Stomach (tissue), 9 donors: ENCODE data around the gene SALL1. TPM values are rescaled to one million over a fixed set of nuclear protein-coding genes. Genes with fewer than 3 reads are reported as not detected.
A peak's percentile ranks its signal among the peaks of the same experiment; 100 is the strongest.

Experiments used
- DNase-seq, 2 donors: peaks; one replicate each; pipeline versions ENCODE4 v3.0.0 to v3.0.0-alpha.2; 2013 to 2019
- H3K27ac ChIP-seq, 5 donors: fragments of 200-600 bp in 4 of 5; sonication (generic) in 4 of 5; one replicate each; pipeline ENCODE4 v1.5.1; 2013 to 2019; ENCODE audit warnings: mild to moderate bottlenecking in 1 of 5, moderate library complexity in 1 of 5
- H3K27me3 ChIP-seq, 3 donors: fragments of 200-600 bp; sonication (generic); one replicate each; pipeline ENCODE4 v1.5.1; 2017 to 2019; ENCODE audit warnings: mixed run types in 1 of 3
- H3K36me3 ChIP-seq, 4 donors: fragments of 200-600 bp; sonication (generic); 1 replicate in 3 of 4; 2 replicates in 1 of 4; pipeline ENCODE4 v1.5.1; 2016 to 2019
- H3K4me1 ChIP-seq, 4 donors: fragments of 200-600 bp; sonication (generic); one replicate each; pipeline ENCODE4 v1.5.1; 2016 to 2019
- H3K4me3 ChIP-seq, 4 donors: fragments of 200-600 bp; sonication (generic) in 3 of 4; one replicate each; pipeline ENCODE4 v1.5.1; 2016 to 2019; ENCODE audit warnings: mild to moderate bottlenecking in 1 of 4
- H3K9me3 ChIP-seq, 4 donors: fragments of 200-600 bp; sonication (generic); one replicate each; pipeline ENCODE4 v1.5.1; 2016 to 2019
- EP300 ChIP-seq: sonication (generic); formaldehyde crosslinking; IDR thresholded peaks from one replicate; pipeline ENCODE4 v1.6.1; 2017; ENCODE audit warnings: antibody characterized with exemption
- POLR2A ChIP-seq, 4 donors: fragments of 450-650 bp; IDR thresholded peaks; one replicate each; pipeline ENCODE4 v1.6.1; 2016; ENCODE audit warnings: antibody characterized with exemption in 4 of 4, control low read depth in 2 of 4, mild to moderate bottlenecking in 1 of 4, moderate library complexity in 1 of 4
- POLR2AphosphoS5 ChIP-seq, 3 donors: sonication (generic); formaldehyde crosslinking; IDR thresholded peaks; one replicate each; pipeline ENCODE4 v1.6.1; 2016; ENCODE audit warnings: antibody characterized with exemption in 3 of 3
- WGBS, 5 donors: extraction: QIAGEN DNeasy Blood & Tissue Kit in 3 of 5; methylation state at CpG; one replicate each; pipeline versions ENCODE4 v1.1.5 to v1.1.7; 2013 to 2018; 5-methylcytosine and 5-hydroxymethylcytosine counted together
- intact Hi-C: fragments of 100-400 bp; cut with DNase I; formaldehyde crosslinking; loops from one replicate; pipeline ENCODE4 v1.15.1; 2023; ENCODE audit warnings: low total_unique reads
- polyA plus RNA-seq, 3 donors: library from polyadenylated mRNA; stranded (reverse); fragments of 200-250 nt; gene quantifications; one replicate each; pipeline ENCODE4 v1.2.3, GENCODE V29; 2013
- total RNA-seq, 5 donors: library from RNA; depleted of rRNA; stranded (reverse); fragments of >200 nt; gene quantifications; one replicate each; pipeline versions ENCODE4 v1.1.0 to v1.2.3, GENCODE V29; 2014 to 2016
- TF ChIP-seq, protein P1 (sequence below), 7 experiments: fragments of 450-650 bp in 4 of 7; fragments of 200-600 bp in 3 of 7; sonication (generic) in 3 of 7; IDR thresholded peaks; one replicate each; pipeline ENCODE4 v1.5.1; 2016 to 2019; ENCODE audit warnings: antibody characterized with exemption in 7 of 7, control low read depth in 2 of 7, mild to moderate bottlenecking in 1 of 7
- donor health status: healthy with polysubstance abuse.
- donor health status: Bipolar disorder and iron deficiency.
- donor health status: healthy.

SALL1 gene
- total and polyA plus RNA-seq, 8 donors, result 0.43 to 6.3 (median 0.97) TPM; not detected in 2

DNA sequence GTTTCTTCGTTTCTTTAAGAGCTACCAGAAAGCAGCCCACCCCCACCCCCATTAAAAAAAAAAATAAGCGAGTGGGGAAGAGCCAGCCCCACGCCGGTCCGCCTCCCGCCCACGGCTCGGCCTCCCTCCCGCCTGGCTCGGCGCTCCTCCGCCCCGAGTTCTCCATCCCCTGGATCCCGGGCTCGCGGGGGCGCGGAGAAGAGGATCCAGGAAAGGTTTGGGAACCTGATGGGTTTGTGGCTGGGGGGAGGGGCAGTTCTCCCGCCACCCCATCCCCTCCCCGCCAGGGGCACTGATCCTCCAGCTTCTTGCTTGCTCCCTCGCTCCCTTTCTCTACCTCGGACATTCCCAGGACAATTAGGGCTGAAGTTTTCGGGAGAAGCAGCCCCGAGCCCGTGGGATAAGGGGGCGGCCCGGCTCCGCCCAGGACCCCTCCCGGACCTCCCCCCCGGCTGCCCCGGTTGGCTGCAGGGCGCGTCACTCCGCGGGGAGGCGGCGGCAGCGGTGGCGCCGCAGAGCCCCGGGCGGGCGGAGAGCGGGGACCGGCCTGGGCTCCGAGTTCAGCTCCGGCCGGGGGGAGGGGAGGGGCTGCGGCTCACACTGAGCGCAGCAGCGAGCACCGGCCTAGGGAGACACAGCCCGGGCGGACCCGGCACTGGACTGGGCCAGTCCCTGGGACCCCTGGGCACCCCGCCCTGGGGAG is 1.0 kb upstream of the SALL1 start:
- intact Hi-C loops, result no loop called here
- Histone ChIP-seq H3K4me1 (peaks cover 39 to 72% (median 54%) of the 10 kb centered on the region in 4 donors), H3K36me3 (no peaks in the 10 kb centered on the region), H3K27ac (peak overlapping the region; percentile 64 to 83 (median 73)), H3K4me3 (peak overlapping the region; percentile 32 to 53 (median 46)), H3K9me3 (peaks cover 0 to 19% (median 0%) of the 10 kb centered on the region in 4 donors), H3K27me3 (peaks cover 53 to 98% (median 77%) of the 10 kb centered on the region in 3 donors)
- DNase-seq, result peak; percentile 34 to 81
- TF ChIP-seq, protein P1, sequence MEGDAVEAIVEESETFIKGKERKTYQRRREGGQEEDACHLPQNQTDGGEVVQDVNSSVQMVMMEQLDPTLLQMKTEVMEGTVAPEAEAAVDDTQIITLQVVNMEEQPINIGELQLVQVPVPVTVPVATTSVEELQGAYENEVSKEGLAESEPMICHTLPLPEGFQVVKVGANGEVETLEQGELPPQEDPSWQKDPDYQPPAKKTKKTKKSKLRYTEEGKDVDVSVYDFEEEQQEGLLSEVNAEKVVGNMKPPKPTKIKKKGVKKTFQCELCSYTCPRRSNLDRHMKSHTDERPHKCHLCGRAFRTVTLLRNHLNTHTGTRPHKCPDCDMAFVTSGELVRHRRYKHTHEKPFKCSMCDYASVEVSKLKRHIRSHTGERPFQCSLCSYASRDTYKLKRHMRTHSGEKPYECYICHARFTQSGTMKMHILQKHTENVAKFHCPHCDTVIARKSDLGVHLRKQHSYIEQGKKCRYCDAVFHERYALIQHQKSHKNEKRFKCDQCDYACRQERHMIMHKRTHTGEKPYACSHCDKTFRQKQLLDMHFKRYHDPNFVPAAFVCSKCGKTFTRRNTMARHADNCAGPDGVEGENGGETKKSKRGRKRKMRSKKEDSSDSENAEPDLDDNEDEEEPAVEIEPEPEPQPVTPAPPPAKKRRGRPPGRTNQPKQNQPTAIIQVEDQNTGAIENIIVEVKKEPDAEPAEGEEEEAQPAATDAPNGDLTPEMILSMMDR (IDR thresholded peaks at IDR 0.05), result no peak
- no peak for TF ChIP-seq EP300
- TF ChIP-seq POLR2A (IDR thresholded peaks at IDR 0.05), result no peak
- TF ChIP-seq POLR2AphosphoS5 (IDR thresholded peaks at IDR 0.05), result peak in 1 of 3 donors; percentile 29
- 1 to 7% (median 2%) methylated on average over 22 to 56 of the region's 56 CpGs for WGBS, 5 donors

DNA sequence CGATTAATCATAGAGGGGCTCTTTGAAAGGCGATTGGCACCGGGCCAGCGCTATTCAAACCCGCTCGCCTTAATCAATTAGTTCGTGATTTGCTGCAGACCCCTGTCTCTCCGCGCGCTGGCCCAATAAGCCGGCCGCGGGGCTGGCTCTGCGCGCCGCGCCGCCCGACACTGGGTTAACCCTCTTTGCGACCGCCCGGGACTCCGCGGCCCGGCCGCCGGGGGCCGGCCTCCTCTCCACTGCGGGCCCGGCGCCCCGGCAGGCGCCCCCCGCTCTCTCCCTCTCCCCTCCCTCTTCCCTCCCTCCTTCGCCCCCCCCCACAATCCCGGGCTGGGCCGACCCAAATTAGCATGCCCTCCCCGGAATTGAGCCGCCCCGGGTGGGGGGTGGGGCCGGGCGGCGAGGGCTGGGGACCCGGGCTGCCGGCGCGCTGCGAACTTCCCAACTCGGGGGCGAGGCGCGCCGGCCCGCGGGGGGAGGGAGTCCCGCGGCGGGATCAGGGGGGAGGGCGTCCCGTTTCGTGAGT is 428 bp upstream of the SALL1 start:
- TF ChIP-seq EP300 (no peak), POLR2AphosphoS5 (IDR thresholded peaks at IDR 0.05) (no peak), POLR2A (IDR thresholded peaks at IDR 0.05) (no peak)
- TF ChIP-seq, protein P1 (IDR thresholded peaks at IDR 0.05), result no peak
- intact Hi-C loops, result no loop called here
- WGBS, 5 donors, result 1 to 4% (median 2%) methylated on average over 26 to 61 of the region's 61 CpGs
- Histone ChIP-seq H3K4me3 (peak overlapping the region; percentile 32 to 53 (median 46)), H3K36me3 (no peaks in the 10 kb centered on the region), H3K27ac (peak overlapping the region; percentile 64 to 83 (median 73)), H3K9me3 (peaks cover 0 to 19% (median 0%) of the 10 kb centered on the region in 4 donors), H3K4me1 (peaks cover 39 to 68% (median 54%) of the 10 kb centered on the region in 4 donors), H3K27me3 (peaks cover 53 to 98% (median 75%) of the 10 kb centered on the region in 3 donors)
- peak; percentile 39 to 86 for DNase-seq

DNA sequence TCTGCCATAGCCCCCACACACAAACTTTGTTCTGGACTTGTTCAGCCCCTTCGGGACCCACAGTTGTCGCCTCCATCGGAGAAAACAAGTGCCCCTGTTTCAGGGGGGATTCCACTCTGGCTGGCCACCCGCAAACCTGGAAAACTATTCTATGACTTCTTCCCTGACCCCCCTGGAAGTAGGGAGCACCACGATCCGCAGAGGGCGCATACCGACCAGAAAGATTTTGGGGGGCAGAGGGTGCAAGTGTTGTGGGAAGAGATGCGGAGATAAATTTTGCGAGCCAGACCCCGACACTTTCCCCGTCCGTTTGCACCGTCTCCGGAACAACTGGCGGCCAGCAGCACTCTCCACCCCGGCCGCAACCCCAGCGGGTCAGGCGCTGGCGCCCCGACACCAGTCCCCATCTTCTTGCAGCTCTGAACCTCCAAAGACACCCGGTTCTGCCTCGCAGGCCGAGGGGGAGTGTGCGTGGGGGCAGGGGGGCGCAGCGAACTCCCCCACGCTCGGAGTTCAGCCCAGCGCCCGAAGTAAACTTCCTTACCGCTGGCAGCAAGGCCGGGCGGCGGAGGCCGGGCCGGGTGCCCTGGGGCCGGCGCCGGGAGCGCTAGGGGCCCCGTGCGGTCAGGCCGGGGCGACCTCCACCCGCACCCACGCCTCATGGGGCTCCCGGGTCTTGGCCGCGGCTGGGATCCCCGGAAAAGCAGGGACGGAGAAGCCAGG is 744 bp downstream of the SALL1 start:
- Histone ChIP-seq H3K9me3 (peaks cover 0 to 19% (median 0%) of the 10 kb centered on the region in 4 donors), H3K27me3 (peaks cover 50 to 96% (median 63%) of the 10 kb centered on the region in 3 donors), H3K4me1 (peaks cover 29 to 57% (median 43%) of the 10 kb centered on the region in 4 donors), H3K36me3 (no peaks in the 10 kb centered on the region), H3K27ac (peak overlapping the region; percentile 59 to 83 (median 78)), H3K4me3 (peak overlapping the region; percentile 32 to 53 (median 46))
- WGBS, 5 donors, result 2 to 6% (median 3%) methylated on average over 28 to 53 of the region's 53 CpGs
- TF ChIP-seq, protein P1 (IDR thresholded peaks at IDR 0.05), result no peak
- TF ChIP-seq POLR2A (IDR thresholded peaks at IDR 0.05) (no peak), POLR2AphosphoS5 (IDR thresholded peaks at IDR 0.05) (no peak)
- DNase-seq, result peak in 1 of 2 donors; percentile 26
- intact Hi-C loops, result no loop called here

DNA sequence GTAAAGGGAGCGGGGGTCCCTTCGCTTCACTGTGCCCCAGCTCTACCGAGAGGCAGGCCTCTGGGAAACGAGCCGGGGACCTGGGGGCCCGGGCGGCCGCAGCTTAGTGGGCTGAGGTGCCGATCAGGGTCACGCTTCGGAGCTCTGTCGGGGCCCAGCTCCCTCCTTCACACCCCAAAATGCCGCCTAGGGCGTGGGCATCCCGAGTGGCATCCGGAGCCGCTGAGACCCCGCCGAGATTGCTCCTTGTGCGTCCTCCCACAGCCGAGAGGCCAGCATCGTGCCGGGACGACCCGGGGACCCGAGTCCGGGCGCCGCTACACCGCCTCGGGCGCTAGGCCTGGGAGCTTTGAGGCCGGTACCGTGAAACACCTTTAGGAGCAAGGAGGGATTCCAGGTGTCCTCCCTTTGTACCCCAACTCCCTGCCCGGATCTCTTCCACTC is 1.3 kb downstream of the SALL1 start:
- intact Hi-C loops, result no loop called here
- H3K27ac ChIP-seq, result peak overlapping the region; percentile 59 to 83 (median 78)
- no peak for TF ChIP-seq POLR2A (IDR thresholded peaks at IDR 0.05)
- no peak for DNase-seq
- H3K36me3 ChIP-seq, result no peaks in the 10 kb centered on the region
- H3K4me3 ChIP-seq, result peak overlapping the region; percentile 32 to 53 (median 46)
- 10 to 26% (median 18%) methylated on average over 13 to 35 of the region's 35 CpGs for WGBS, 5 donors
- H3K9me3 ChIP-seq, result peaks cover 0 to 18% (median 0%) of the 10 kb centered on the region in 4 donors
- H3K4me1 ChIP-seq, result peaks cover 23 to 51% (median 38%) of the 10 kb centered on the region in 4 donors
- H3K27me3 ChIP-seq, result peaks cover 46 to 96% (median 57%) of the 10 kb centered on the region in 3 donors
